ENCODE results near the gene MERTK.
"Not testable (repeated sequence)": the region's sequence is repeated elsewhere in the genome, so short reads cannot be mapped to it uniquely, and the experiment has no call there.

DNA sequence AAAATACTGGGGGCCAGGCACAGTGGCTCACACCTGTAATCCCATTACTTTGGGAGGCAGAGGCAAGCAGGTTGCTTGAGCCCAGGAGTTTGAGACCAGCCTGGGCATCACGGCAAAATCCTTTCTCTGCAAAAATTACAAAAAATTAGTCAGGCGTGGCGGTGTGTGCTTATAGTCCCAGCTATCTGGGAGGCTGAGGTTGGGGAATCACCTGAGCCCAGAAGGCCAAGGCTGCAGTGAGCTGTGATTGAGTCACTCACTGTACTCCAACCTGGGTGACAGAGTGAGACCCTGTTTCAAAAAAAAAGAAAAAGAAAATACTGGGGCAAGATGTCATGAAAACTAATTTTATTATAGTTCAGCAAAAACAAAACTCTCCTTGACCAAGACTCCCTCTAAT lies 38.4 kb upstream of the MERTK start:
- not testable (repeated sequence) for TF ChIP-seq POLR2A (IDR thresholded peaks at IDR 0.05; ENCODE audit: low read depth, low read length); PML (IDR thresholded peaks at IDR 0.05; ENCODE audit: low read length); CTCF (IDR thresholded peaks at IDR 0.05 in 2 of 3, conservative IDR thresholded peaks at IDR 0.05 in 1 of 3; ENCODE audit: control insufficient read depth in 2 of 3, extremely low read depth in 1 of 3, insufficient read depth in 1 of 3, low read depth in 3 of 3, low read length in 3 of 3)
- TF ChIP-seq, protein P1, sequence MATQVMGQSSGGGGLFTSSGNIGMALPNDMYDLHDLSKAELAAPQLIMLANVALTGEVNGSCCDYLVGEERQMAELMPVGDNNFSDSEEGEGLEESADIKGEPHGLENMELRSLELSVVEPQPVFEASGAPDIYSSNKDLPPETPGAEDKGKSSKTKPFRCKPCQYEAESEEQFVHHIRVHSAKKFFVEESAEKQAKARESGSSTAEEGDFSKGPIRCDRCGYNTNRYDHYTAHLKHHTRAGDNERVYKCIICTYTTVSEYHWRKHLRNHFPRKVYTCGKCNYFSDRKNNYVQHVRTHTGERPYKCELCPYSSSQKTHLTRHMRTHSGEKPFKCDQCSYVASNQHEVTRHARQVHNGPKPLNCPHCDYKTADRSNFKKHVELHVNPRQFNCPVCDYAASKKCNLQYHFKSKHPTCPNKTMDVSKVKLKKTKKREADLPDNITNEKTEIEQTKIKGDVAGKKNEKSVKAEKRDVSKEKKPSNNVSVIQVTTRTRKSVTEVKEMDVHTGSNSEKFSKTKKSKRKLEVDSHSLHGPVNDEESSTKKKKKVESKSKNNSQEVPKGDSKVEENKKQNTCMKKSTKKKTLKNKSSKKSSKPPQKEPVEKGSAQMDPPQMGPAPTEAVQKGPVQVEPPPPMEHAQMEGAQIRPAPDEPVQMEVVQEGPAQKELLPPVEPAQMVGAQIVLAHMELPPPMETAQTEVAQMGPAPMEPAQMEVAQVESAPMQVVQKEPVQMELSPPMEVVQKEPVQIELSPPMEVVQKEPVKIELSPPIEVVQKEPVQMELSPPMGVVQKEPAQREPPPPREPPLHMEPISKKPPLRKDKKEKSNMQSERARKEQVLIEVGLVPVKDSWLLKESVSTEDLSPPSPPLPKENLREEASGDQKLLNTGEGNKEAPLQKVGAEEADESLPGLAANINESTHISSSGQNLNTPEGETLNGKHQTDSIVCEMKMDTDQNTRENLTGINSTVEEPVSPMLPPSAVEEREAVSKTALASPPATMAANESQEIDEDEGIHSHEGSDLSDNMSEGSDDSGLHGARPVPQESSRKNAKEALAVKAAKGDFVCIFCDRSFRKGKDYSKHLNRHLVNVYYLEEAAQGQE (IDR thresholded peaks at IDR 0.05; ENCODE audit: low read depth, low read length), result not testable (repeated sequence)
- TF ChIP-seq, protein P2, sequence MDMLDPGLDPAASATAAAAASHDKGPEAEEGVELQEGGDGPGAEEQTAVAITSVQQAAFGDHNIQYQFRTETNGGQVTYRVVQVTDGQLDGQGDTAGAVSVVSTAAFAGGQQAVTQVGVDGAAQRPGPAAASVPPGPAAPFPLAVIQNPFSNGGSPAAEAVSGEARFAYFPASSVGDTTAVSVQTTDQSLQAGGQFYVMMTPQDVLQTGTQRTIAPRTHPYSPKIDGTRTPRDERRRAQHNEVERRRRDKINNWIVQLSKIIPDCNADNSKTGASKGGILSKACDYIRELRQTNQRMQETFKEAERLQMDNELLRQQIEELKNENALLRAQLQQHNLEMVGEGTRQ (IDR thresholded peaks at IDR 0.05; ENCODE audit: borderline replicate concordance, low read depth, low read length), result not testable (repeated sequence)

Measured in GM12878 (cell line).